ENCODE measurements around the gene KCTD20. TPM values are rescaled to one million over a fixed set of nuclear protein-coding genes. Genes with fewer than 3 reads are reported as not detected.

The KCTD20 gene
- total RNA-seq, 2 experiments from 2014 or later: 73.6 to 84.6 TPM

DNA sequence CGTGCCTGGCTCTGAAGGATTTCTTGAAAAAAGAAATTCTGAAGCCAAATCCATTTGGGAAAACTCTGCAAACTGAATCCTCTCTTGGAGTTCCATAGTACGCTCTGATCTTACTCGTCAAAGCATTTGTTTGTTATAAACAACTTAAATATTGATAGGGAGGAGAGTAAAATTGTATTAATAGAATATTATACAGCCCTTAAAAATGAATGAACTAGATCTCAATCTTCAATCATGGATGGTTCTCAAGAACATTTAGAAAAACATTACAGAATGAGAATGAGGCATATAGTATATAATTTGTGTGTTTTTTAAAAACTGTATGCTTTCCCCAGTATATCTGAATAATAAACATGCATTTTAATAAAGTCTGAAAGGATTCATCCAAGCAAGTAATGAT, 24.8 kb downstream of the KCTD20 start:
- TF ChIP-seq, protein P1, sequence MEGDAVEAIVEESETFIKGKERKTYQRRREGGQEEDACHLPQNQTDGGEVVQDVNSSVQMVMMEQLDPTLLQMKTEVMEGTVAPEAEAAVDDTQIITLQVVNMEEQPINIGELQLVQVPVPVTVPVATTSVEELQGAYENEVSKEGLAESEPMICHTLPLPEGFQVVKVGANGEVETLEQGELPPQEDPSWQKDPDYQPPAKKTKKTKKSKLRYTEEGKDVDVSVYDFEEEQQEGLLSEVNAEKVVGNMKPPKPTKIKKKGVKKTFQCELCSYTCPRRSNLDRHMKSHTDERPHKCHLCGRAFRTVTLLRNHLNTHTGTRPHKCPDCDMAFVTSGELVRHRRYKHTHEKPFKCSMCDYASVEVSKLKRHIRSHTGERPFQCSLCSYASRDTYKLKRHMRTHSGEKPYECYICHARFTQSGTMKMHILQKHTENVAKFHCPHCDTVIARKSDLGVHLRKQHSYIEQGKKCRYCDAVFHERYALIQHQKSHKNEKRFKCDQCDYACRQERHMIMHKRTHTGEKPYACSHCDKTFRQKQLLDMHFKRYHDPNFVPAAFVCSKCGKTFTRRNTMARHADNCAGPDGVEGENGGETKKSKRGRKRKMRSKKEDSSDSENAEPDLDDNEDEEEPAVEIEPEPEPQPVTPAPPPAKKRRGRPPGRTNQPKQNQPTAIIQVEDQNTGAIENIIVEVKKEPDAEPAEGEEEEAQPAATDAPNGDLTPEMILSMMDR (conservative IDR thresholded peaks at IDR 0.05; ENCODE audit: low read length): no peak
- Histone ChIP-seq H4K20me1 (ENCODE audit: insufficient read depth, low read length) (peaks cover 4% of the 10 kb centered on the region; the same call in 1 of the 2 replicates), H3K79me2 (ENCODE audit: insufficient read depth, low read depth, low read length) (peaks cover 75% of the 10 kb centered on the region), H3K9me3 (ENCODE audit: low read length) (peaks cover 4% of the 10 kb centered on the region; the same call in 1 of the 2 replicates), H3K27ac (ENCODE audit: low read depth, low read length, poor library complexity, severe bottlenecking) (no peak overlapping the region), H3K4me1 (ENCODE audit: insufficient read depth, low read length, poor library complexity, severe bottlenecking) (peaks cover 15% of the 10 kb centered on the region), H3K9me2 (ENCODE audit: insufficient read depth, low read length) (no peaks in the 10 kb centered on the region), H3K4me2 (ENCODE audit: low read length) (no peak overlapping the region), H3K36me3 (ENCODE audit: insufficient read depth, low read length) (peaks cover 62% of the 10 kb centered on the region), H2AFZ (ENCODE audit: low read length) (no peak overlapping the region), H3K4me3 (ENCODE audit: low read depth, low read length, poor library complexity, severe bottlenecking) (no peak overlapping the region)
- ChIA-PET CTCF (ENCODE audit: unreplicated experiment) (no interaction called here), POLR2A (no interaction called here)
- no TSS peak for BruUV-seq (replicated peaks)
- intact Hi-C loops (cut with micrococcal nuclease; ENCODE audit: unreplicated experiment): no loop called here
- DNase-seq (ENCODE audit: low spot score): no peak

DNA sequence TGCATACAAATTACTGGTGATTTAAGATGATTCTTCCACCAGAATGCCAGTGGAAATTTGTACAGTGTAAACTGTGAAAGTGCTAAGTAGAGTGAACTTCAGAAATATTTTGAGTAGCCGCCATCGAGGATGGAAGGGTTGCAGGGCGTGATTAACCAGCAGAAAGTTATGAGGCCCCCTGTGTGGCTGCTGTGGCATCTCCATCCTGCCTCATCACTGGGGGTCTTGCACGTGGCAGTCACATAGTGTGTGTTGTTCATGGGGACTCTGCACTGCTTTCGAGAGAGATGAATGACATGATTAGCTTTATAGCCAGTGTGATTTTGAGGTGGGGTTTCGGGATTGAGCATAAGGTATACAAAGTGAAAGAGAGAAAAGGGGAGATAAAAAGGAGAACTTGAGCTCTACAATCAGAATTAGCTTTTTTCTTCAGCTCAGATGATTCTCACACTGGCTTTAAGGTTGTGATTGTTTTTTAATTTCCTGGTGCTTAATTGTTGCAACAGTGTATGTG, 26.4 kb downstream of the KCTD20 start:
- intact Hi-C loops (cut with micrococcal nuclease; ENCODE audit: unreplicated experiment): no loop called here
- H3K9me3 ChIP-seq (ENCODE audit: low read length): peaks cover 4% of the 10 kb centered on the region; the same call in 1 of the 2 replicates
- no peak overlapping the region for H3K4me3 ChIP-seq (ENCODE audit: low read depth, low read length, poor library complexity, severe bottlenecking)
- TF ChIP-seq EZH2phosphoT487 (IDR thresholded peaks at IDR 0.05; ENCODE audit: borderline replicate concordance, low read depth, low read length): no peak
- TF ChIP-seq, protein P1 (conservative IDR thresholded peaks at IDR 0.05; ENCODE audit: low read length): no peak
- H2AFZ ChIP-seq (ENCODE audit: low read length): no peak overlapping the region
- peaks cover 61% of the 10 kb centered on the region for H3K36me3 ChIP-seq (ENCODE audit: insufficient read depth, low read length)
- peaks cover 15% of the 10 kb centered on the region for H3K4me1 ChIP-seq (ENCODE audit: insufficient read depth, low read length, poor library complexity, severe bottlenecking)
- POLR2A ChIA-PET: interaction anchor here (0.8 to 1.4 kb wide), 5 partner anchors 10 to 34 kb away, joined by 3 to 6 read pairs (median 4); no protein-coding TSS in a partner anchor
- H3K9me2 ChIP-seq (ENCODE audit: insufficient read depth, low read length): no peaks in the 10 kb centered on the region
- BruUV-seq (replicated peaks): no TSS peak
- no peak for DNase-seq (ENCODE audit: low spot score)
- CTCF ChIA-PET (ENCODE audit: unreplicated experiment): no interaction called here
- H3K4me2 ChIP-seq (ENCODE audit: low read length): no peak overlapping the region
- H3K27ac ChIP-seq (ENCODE audit: low read depth, low read length, poor library complexity, severe bottlenecking): no peak overlapping the region
- peaks cover 59% of the 10 kb centered on the region for H3K79me2 ChIP-seq (ENCODE audit: insufficient read depth, low read depth, low read length)
- H4K20me1 ChIP-seq (ENCODE audit: insufficient read depth, low read length): peaks cover 4% of the 10 kb centered on the region; the same call in 1 of the 2 replicates

DNA sequence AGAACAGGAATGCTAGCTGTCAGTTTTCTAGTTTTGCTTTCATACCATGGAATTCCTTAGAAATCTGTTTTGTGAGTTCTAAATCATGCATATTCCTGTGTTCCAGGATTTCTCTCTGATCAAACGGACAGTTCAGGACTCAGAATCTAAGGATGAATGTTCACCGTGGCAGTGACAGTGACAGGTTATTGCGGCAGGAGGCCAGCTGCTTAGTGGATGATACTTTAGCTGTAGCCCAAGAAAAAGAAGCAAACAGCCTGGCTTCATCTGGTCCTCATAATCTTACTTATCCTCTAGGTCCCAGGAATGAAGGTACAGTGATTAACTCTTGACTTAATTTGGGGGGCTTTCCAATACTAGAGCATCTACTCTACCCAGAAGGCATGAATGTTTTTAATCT, 27.1 kb downstream of the KCTD20 start:
- Histone ChIP-seq H3K36me3 (ENCODE audit: insufficient read depth, low read length) (peaks cover 62% of the 10 kb centered on the region), H3K4me2 (ENCODE audit: low read length) (no peak overlapping the region), H3K4me3 (ENCODE audit: low read depth, low read length, poor library complexity, severe bottlenecking) (no peak overlapping the region), H3K27ac (ENCODE audit: low read depth, low read length, poor library complexity, severe bottlenecking) (no peak overlapping the region), H4K20me1 (ENCODE audit: insufficient read depth, low read length) (no peaks in the 10 kb centered on the region), H3K9me2 (ENCODE audit: insufficient read depth, low read length) (no peaks in the 10 kb centered on the region), H3K79me2 (ENCODE audit: insufficient read depth, low read depth, low read length) (peaks cover 53% of the 10 kb centered on the region), H3K4me1 (ENCODE audit: insufficient read depth, low read length, poor library complexity, severe bottlenecking) (peaks cover 15% of the 10 kb centered on the region), H3K9me3 (ENCODE audit: low read length) (peaks cover 4% of the 10 kb centered on the region; the same call in 1 of the 2 replicates), H2AFZ (ENCODE audit: low read length) (no peak overlapping the region)
- ChIA-PET CTCF (ENCODE audit: unreplicated experiment) (no interaction called here), POLR2A (interaction anchor here (0.7 kb wide), 2 partner anchors 9 to 16 kb away, joined by 3 to 4 read pairs; no protein-coding TSS in a partner anchor)
- no TSS peak for BruUV-seq (replicated peaks)
- TF ChIP-seq EZH2phosphoT487 (IDR thresholded peaks at IDR 0.05; ENCODE audit: borderline replicate concordance, low read depth, low read length): no peak
- TF ChIP-seq, protein P1 (conservative IDR thresholded peaks at IDR 0.05; ENCODE audit: low read length): no peak
- DNase-seq (ENCODE audit: low spot score): no peak
- intact Hi-C loops (cut with micrococcal nuclease; ENCODE audit: unreplicated experiment): no loop called here

All from OCI-LY7 (cell line).